ENCODE results near the gene NPIPB8.
"Not testable (repeated sequence)": the region's sequence is repeated elsewhere in the genome, so short reads cannot be mapped to it uniquely, and the experiment has no call there.

DNA sequence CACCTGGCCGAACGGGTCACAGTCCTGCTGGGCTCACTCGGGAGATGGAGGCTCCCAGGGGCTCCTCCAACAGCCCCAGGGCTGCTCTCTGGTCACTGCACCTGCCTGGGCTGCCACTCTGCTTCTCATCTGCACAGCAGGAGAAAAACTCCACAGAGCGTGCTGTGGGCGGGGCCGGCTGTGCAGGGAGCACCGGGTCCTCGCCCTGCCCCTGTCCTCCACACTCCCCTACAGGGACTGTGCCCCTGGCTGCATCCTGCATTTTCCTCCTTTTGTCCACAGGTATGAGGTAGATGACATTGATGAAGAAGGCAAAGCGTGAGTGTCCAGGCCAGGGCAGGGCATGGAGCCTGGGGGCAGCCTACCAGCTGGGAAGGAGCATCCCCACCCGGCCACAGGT, 35.8 kb upstream of the NPIPB8 start:
- TF ChIP-seq, protein P1, sequence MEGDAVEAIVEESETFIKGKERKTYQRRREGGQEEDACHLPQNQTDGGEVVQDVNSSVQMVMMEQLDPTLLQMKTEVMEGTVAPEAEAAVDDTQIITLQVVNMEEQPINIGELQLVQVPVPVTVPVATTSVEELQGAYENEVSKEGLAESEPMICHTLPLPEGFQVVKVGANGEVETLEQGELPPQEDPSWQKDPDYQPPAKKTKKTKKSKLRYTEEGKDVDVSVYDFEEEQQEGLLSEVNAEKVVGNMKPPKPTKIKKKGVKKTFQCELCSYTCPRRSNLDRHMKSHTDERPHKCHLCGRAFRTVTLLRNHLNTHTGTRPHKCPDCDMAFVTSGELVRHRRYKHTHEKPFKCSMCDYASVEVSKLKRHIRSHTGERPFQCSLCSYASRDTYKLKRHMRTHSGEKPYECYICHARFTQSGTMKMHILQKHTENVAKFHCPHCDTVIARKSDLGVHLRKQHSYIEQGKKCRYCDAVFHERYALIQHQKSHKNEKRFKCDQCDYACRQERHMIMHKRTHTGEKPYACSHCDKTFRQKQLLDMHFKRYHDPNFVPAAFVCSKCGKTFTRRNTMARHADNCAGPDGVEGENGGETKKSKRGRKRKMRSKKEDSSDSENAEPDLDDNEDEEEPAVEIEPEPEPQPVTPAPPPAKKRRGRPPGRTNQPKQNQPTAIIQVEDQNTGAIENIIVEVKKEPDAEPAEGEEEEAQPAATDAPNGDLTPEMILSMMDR (conservative IDR thresholded peaks at IDR 0.05), result not testable (repeated sequence)
- not testable (repeated sequence) for TF ChIP-seq EZH2 (IDR thresholded peaks at IDR 0.05; ENCODE audit: low read depth)

Measured in PC-9 (cell line).